ENCODE data around the gene TBC1D8. TPM values are rescaled to one million over a fixed set of nuclear protein-coding genes. Genes with fewer than 3 reads are reported as not detected.

Gene TBC1D8
- total and polyA plus RNA-seq, 5 donors: 36.4 to 79.5 (median 49.5) TPM

DNA sequence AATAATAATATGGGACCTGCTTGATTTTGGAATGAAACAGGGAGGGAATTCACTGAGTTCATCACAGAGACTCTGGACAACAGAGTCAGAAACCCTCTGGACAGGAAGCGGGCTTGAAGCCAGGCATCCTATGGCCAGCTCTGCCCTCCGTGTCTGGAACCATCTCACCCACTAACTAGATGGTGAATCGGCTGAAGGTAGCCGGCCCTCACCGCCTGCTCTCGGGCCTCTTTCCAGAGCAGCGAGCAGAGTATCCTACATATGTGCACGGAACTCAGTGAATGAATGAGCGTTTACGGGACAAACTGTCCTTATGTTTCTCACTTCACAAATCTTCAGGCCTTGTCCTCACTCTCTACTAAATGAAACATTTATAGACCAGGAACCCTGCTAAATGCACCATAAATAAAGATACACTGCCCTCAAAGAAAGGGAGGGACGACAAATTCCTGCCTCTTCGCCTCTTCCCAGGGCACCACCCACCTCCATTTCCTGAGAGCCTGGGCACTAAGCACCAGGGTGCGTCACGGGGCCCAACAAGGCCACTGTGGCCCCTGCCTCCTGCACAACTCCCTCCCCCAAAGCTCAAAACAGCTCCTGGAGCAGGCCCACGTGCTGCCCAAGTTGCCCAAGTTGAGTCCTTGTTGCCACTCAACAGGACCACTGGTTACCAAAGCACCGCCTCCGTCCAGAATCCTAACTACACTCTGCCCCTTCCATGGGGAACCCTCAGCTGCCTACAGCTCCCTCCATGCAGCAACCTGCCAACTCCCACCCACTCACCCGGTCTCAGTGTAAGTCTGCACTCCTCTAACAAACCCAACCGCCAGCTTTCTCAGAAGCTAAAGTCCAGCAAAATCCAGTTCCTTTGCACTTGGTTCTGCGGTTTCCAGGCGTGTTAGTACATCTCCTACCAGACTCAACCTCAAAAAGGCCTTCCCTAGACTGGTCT, 1.7 kb downstream of the TBC1D8 start:
- WGBS: 59% methylated on average over 21 of the region's 21 CpGs
- peak in 2 of 3 donors; percentile 22 to 55 for DNase-seq
- Histone ChIP-seq H3K9me3 (ENCODE audit: control insufficient read depth, low read length) (no peaks in the 10 kb centered on the region), H3K27ac (ENCODE audit: low read length) (peak overlapping the region; percentile 38), H3K4me3 (ENCODE audit: low read length) (peak overlapping the region; percentile 83), H3K27me3 (ENCODE audit: control insufficient read depth, insufficient read depth) (no peaks in the 10 kb centered on the region), H3K4me1 (ENCODE audit: control insufficient read depth, insufficient read depth, low read length) (peaks cover 13% of the 10 kb centered on the region)
- ATAC-seq: no peak
- intact Hi-C loops (cut with DNase I): loop anchor here (5.0 to 10.0 kb wide), 4 partner anchors 37 to 137 kb away; no protein-coding TSS in a partner anchor

DNA sequence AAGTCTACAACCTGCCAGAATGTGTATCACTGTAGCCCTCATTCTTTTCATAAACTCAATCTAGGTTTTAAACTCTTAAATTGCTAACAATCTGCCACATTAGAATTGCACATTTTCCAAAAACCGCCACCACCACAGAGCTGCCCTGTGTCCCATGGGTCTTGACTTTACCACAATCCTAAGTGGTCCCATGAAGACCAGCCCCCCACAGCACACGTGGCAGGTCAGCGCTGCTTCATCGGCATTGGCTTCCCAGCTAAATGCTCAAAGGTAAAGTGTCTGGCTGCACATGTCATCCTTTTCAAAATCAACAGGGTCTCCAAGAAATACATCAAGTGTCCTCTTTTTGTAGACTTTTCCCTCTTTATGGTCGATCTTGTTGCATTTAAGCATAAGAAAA, 2.4 kb downstream of the TBC1D8 start:
- intact Hi-C loops (cut with DNase I): loop anchor here in 1 of 4 donors (5.0 kb wide), 1 partner anchor 36 kb away; no protein-coding TSS in a partner anchor
- DNase-seq: no peak
- peaks cover 13% of the 10 kb centered on the region for H3K4me1 ChIP-seq (ENCODE audit: control insufficient read depth, insufficient read depth, low read length)
- H3K9me3 ChIP-seq (ENCODE audit: control insufficient read depth, low read length): no peaks in the 10 kb centered on the region
- no peak for ATAC-seq
- WGBS: 87% methylated on average over 5 of the region's 5 CpGs
- no peak overlapping the region for H3K4me3 ChIP-seq (ENCODE audit: low read length)
- no peaks in the 10 kb centered on the region for H3K27me3 ChIP-seq (ENCODE audit: control insufficient read depth, insufficient read depth)
- no peak overlapping the region for H3K27ac ChIP-seq (ENCODE audit: low read length)

DNA sequence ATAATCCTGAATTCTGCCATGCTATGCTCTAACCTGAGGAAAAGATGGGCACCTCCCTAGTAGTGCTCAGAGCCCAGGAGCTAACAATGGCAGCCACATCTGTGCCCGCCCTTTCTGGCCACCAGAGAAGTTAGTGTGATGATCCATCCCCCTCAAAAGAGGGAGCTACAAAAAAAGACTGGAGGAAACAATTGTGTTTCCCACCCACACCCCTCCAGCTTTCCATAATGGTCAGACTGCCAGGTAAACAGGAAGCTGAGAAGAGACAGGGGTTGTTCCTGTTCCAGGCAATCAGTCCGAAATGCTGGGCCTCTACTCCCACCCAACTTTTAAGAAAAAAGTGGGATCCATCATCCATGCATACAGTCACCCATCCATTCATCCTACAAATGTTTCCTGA, 3.2 kb downstream of the TBC1D8 start:
- Histone ChIP-seq H3K27me3 (ENCODE audit: control insufficient read depth, insufficient read depth) (no peaks in the 10 kb centered on the region), H3K4me1 (ENCODE audit: control insufficient read depth, insufficient read depth, low read length) (peaks cover 17% of the 10 kb centered on the region), H3K27ac (ENCODE audit: low read length) (peak overlapping the region; percentile 9), H3K4me3 (ENCODE audit: low read length) (no peak overlapping the region), H3K9me3 (ENCODE audit: control insufficient read depth, low read length) (no peaks in the 10 kb centered on the region)
- 54% methylated on average over 2 of the region's 2 CpGs for WGBS
- DNase-seq (no peak), ATAC-seq (no peak)
- intact Hi-C loops (cut with DNase I): loop anchor here in 1 of 4 donors (5.0 kb wide), 1 partner anchor 36 kb away; no protein-coding TSS in a partner anchor

DNA sequence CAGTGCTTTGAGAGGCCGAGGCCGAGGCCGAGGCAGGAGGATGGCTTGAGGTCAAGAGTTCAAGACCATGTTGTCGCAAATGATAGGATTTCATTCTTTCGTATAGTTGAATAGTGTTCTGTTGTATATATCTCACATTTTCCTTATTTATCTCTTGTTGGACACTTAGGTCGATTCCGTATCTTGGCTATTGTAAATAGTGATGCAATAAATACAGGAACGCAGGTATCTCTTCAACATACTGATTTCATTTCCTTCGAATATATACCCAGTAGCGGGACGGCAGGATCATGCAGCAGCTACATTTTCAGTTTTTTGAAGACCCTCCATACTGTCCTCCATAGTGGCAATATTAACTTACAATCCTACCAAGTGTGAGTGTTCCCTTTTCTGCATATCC, 4.1 kb downstream of the TBC1D8 start:
- Histone ChIP-seq H3K9me3 (ENCODE audit: control insufficient read depth, low read length) (no peaks in the 10 kb centered on the region), H3K27me3 (ENCODE audit: control insufficient read depth, insufficient read depth) (no peaks in the 10 kb centered on the region), H3K27ac (ENCODE audit: low read length) (no peak overlapping the region), H3K4me1 (ENCODE audit: control insufficient read depth, insufficient read depth, low read length) (peaks cover 15% of the 10 kb centered on the region), H3K4me3 (ENCODE audit: low read length) (no peak overlapping the region)
- DNase-seq: no peak
- 93% methylated on average over 11 of the region's 11 CpGs for WGBS
- intact Hi-C loops (cut with DNase I): loop anchor here in 1 of 4 donors (5.0 kb wide), 1 partner anchor 35 kb away; no protein-coding TSS in a partner anchor
- no peak for ATAC-seq

DNA sequence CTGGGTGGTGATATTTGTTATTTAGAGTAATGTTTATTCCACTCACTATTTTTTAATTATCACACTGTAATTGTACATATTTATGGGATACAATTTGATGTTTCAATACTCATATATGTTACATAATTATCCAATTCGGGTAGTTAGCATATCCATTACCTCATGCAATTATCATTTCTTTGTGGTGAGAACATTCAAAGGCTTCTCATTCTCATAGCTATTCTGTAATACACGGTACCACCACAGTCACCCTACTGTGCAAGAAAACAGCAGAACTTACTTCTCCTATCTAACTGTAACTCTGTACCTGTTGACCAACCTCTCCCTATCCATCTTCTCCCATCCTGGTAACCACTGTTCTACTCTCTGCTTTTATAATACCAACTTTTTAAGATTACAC, 4.6 kb downstream of the TBC1D8 start:
- no peak for DNase-seq
- peaks cover 15% of the 10 kb centered on the region for H3K4me1 ChIP-seq (ENCODE audit: control insufficient read depth, insufficient read depth, low read length)
- no peak overlapping the region for H3K4me3 ChIP-seq (ENCODE audit: low read length)
- H3K27me3 ChIP-seq (ENCODE audit: control insufficient read depth, insufficient read depth): no peaks in the 10 kb centered on the region
- intact Hi-C loops (cut with DNase I): loop anchor here in 1 of 4 donors (5.0 kb wide), 1 partner anchor 34 kb away; no protein-coding TSS in a partner anchor
- no peaks in the 10 kb centered on the region for H3K9me3 ChIP-seq (ENCODE audit: control insufficient read depth, low read length)
- 69% methylated on average over 2 of the region's 2 CpGs for WGBS
- no peak for ATAC-seq
- no peak overlapping the region for H3K27ac ChIP-seq (ENCODE audit: low read length)

DNA sequence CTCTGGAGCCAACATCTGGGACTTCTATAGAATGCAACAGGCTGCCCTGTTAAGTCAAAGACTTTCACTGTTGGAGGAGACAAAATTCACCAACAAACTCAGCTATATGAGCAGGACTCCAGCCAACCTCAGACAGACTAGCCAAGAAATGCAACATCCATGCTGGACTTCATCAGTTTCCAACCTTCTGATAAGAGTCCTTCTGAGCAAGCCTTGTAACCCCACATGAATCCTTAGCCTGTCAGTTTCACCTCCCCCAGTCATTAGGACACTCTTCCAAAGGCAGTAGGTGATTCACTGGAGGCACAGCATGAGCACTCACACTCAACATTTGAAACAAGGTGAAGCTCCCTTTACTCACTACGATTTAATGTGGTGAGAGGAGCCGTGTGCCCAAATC, 5.8 kb downstream of the TBC1D8 start:
- Histone ChIP-seq H3K27me3 (ENCODE audit: control insufficient read depth, insufficient read depth) (no peaks in the 10 kb centered on the region), H3K9me3 (ENCODE audit: control insufficient read depth, low read length) (no peaks in the 10 kb centered on the region), H3K4me1 (ENCODE audit: control insufficient read depth, insufficient read depth, low read length) (peaks cover 16% of the 10 kb centered on the region), H3K27ac (ENCODE audit: low read length) (peak overlapping the region; percentile 56), H3K4me3 (ENCODE audit: low read length) (no peak overlapping the region)
- DNase-seq (no peak), ATAC-seq (no peak)
- intact Hi-C loops (cut with DNase I): loop anchor here in 1 of 4 donors (5.0 kb wide), 1 partner anchor 33 kb away; no protein-coding TSS in a partner anchor
- WGBS: 63% methylated on average over 2 of the region's 2 CpGs

DNA sequence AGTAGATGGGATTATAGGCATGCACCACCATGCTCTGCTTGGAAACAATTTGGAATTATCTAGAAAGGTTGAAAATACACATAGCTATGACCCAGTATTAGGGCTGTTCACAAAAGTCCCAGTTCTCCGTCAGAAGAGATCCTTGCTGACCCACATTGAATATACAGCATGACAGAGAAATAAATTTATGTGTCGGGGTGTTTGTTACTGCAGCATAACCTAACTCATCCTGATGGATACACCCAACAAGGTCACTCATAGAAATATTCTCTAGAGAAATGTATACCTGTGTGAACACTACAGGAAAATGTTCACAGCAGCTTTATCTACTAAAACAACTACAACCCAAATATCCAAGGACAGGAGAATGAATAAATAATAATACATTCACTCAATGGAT, 9.0 kb downstream of the TBC1D8 start:
- 98% methylated on average over 2 of the region's 2 CpGs for WGBS
- Histone ChIP-seq H3K27me3 (ENCODE audit: control insufficient read depth, insufficient read depth) (no peaks in the 10 kb centered on the region), H3K27ac (ENCODE audit: low read length) (no peak overlapping the region), H3K4me1 (ENCODE audit: control insufficient read depth, insufficient read depth, low read length) (peaks cover 16% of the 10 kb centered on the region), H3K9me3 (ENCODE audit: control insufficient read depth, low read length) (no peaks in the 10 kb centered on the region), H3K4me3 (ENCODE audit: low read length) (no peak overlapping the region)
- intact Hi-C loops (cut with DNase I): no loop called here
- DNase-seq: no peak
- ATAC-seq: no peak

DNA sequence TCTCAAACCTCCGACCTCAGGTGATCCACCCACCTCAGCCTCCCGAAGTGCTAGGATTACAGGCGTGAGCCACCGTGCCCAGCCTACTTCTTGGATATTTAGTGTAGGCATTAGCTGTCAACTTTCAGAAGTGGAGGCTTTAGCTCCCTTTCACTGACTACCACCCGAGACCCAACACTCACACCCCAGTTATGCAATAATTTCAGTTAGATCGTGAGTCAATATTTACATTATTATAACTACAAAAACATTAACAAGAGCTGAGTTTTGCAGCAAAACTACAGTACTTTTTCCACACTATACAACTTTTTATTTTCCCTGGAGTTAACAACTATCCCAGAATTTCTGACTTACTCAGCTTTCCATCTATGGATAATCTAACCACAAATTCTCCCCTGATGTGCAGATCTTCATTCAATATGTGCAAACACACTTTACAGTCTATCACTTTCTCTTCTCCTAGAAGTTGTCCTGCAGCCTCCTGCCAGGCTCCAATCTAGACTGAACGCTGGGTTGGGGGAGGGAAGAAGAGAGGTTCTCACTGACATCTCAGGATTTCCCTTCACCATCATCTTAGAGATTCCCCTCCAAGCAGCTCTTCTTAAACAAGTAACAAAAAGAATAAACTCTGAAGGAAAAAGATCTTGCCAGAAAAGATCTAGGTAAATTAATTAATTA, 10.1 kb downstream of the TBC1D8 start:
- Histone ChIP-seq H3K27me3 (ENCODE audit: control insufficient read depth, insufficient read depth) (no peaks in the 10 kb centered on the region), H3K4me3 (ENCODE audit: low read length) (no peak overlapping the region), H3K4me1 (ENCODE audit: control insufficient read depth, insufficient read depth, low read length) (peaks cover 16% of the 10 kb centered on the region), H3K27ac (ENCODE audit: low read length) (no peak overlapping the region), H3K9me3 (ENCODE audit: control insufficient read depth, low read length) (no peaks in the 10 kb centered on the region)
- ATAC-seq (no peak), DNase-seq (no peak)
- intact Hi-C loops (cut with DNase I): no loop called here
- 82% methylated on average over 7 of the region's 7 CpGs for WGBS

DNA sequence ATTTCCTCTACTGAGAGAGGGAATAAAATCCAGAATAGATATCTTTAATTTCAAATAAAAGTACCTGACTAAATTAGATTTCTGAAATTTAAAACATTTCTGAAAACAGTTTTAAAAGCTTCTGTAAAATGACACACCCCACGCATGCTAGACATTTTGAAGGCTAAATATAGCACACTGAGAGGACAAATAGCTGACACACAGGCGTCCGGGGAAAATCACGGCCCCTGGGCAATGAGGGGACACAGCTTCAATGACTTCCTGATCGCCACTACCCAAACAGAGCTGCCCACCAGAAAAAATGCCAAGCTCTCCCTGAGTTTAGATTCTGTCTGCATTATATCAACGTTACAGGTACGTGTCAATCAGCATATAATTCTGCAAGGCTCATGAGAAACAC, 10.9 kb downstream of the TBC1D8 start:
- Histone ChIP-seq H3K9me3 (ENCODE audit: control insufficient read depth, low read length) (no peaks in the 10 kb centered on the region), H3K4me1 (ENCODE audit: control insufficient read depth, insufficient read depth, low read length) (peaks cover 13% of the 10 kb centered on the region), H3K27me3 (ENCODE audit: control insufficient read depth, insufficient read depth) (no peaks in the 10 kb centered on the region), H3K27ac (ENCODE audit: low read length) (peak overlapping the region; percentile 91), H3K4me3 (ENCODE audit: low read length) (peak overlapping the region; percentile 45)
- intact Hi-C loops (cut with DNase I): no loop called here
- no peak for DNase-seq
- ATAC-seq: peak; percentile 47 to 63
- WGBS: 43% methylated on average over 7 of the region's 7 CpGs

DNA sequence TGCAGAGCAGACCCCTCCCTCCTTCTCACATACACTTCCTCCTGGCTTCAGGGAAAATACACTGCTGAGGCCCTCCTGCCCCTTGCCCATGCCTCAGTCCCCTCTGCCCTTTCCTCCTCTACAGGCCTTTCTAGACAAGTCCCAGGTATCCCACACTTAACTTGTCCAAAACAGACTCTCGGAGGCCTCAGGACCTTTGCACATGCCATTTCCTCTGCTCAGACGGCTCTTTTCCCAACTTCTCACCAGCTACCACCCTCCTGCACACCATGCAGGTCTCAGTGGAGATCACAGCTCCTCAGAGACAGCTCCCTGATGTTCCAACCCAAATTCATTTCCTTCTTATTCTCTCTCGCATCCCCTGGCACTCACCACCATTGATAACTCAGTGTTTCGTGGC, 11.7 kb downstream of the TBC1D8 start:
- Histone ChIP-seq H3K4me1 (ENCODE audit: control insufficient read depth, insufficient read depth, low read length) (peaks cover 13% of the 10 kb centered on the region), H3K9me3 (ENCODE audit: control insufficient read depth, low read length) (no peaks in the 10 kb centered on the region), H3K27me3 (ENCODE audit: control insufficient read depth, insufficient read depth) (no peaks in the 10 kb centered on the region), H3K27ac (ENCODE audit: low read length) (peak overlapping the region; percentile 12), H3K4me3 (ENCODE audit: low read length) (no peak overlapping the region)
- ATAC-seq (no peak), DNase-seq (no peak)
- intact Hi-C loops (cut with DNase I): no loop called here
- WGBS: 87% methylated on average over 4 of the region's 4 CpGs

Measured in right cardiac atrium (tissue), 5 donors.